Endothelial cell of umbilical vein (primary cell): ENCODE results near the gene DOK1. TPM values are rescaled to one million over a fixed set of nuclear protein-coding genes. Genes with fewer than 3 reads are reported as not detected.

Source experiments
- BruUV-seq: library from RNA; stranded (reverse); fragments of 400-500 nt; replicated peaks from 2 replicates; lab custom pipeline; 2021; lab: Mats Ljungman, UMichigan
- CTCF ChIA-PET: fragments of 300-600, 350-600 bp; sonication (Branson Sonifier 250); formaldehyde crosslinking; loops from one replicate; lab custom pipeline; 2021; ENCODE audit warnings: antibody characterized with exemption, inconsistent platforms; lab: Charles Lee
- POLR2A ChIA-PET: fragments of 300-600, 350-600 bp; sonication (Branson Sonifier 250); formaldehyde crosslinking; loops from one replicate; lab custom pipeline; 2021; ENCODE audit warnings: antibody characterized with exemption, inconsistent platforms; lab: Charles Lee
- DNase-seq: peaks from one replicate; pipeline ENCODE4 v3.0.0-alpha.2; 2011; ENCODE audit warnings: low read depth, low spot score
- FAIRE-seq: peaks from 2 replicates; lab custom pipeline; 2011; peaks lifted over from hg19 to GRCh38; lab: Jason Lieb, UNC
- H2AFZ ChIP-seq: 2 replicates; pipeline ENCODE4 v1.6.0; 2012; ENCODE audit warnings: low read depth, low read length, control low read depth, inconsistent platforms
- H3K27ac ChIP-seq: 2 replicates; pipeline ENCODE4 v1.5.1; 2011; ENCODE audit warnings: low read depth, mild to moderate bottlenecking, control low read depth, low read length, moderate library complexity; ENCODE audit not compliant: insufficient read depth
- H3K27me3 ChIP-seq, 2 experiments: 2 replicates each; pipeline versions ENCODE4 v1.6.0 to v1.6.1; 2011; ENCODE audit warnings: low read length in 2 of 2, mixed read lengths in 1 of 2; ENCODE audit not compliant: control insufficient read depth in 2 of 2, insufficient read depth in 2 of 2
- H3K36me3 ChIP-seq, 2 experiments: 2 replicates in 1 of 2; 3 replicates in 1 of 2; pipeline ENCODE4 v1.5.1; 2011; ENCODE audit warnings: low read length in 2 of 2, mild to moderate bottlenecking in 1 of 2, moderate library complexity in 1 of 2; ENCODE audit not compliant: control insufficient read depth in 2 of 2, insufficient read depth in 2 of 2; ENCODE audit errors: extremely low read depth in 1 of 2
- H3K4me1 ChIP-seq: 3 replicates; pipeline ENCODE4 v1.5.1; 2011; ENCODE audit warnings: mild to moderate bottlenecking, low read length; ENCODE audit not compliant: control insufficient read depth, insufficient read depth; ENCODE audit errors: extremely low read depth
- H3K4me2 ChIP-seq: 2 replicates; pipeline ENCODE4 v1.6.1; 2011; ENCODE audit warnings: low read length, control low read depth, mixed read lengths; ENCODE audit not compliant: insufficient read depth
- H3K4me3 ChIP-seq, 3 experiments: fragments of 200-600 bp in 1 of 3; sonication (generic), shearing (Covaris generic) in 1 of 3; replicated peaks in 1 of 3; 2 replicates each; pipeline ENCODE4 v1.5.1; 2011 to 2016; ENCODE audit warnings: control low read depth in 3 of 3, low read length in 3 of 3, mild to moderate bottlenecking in 2 of 3, inconsistent platforms in 1 of 3, low read depth in 1 of 3, moderate library complexity in 1 of 3; ENCODE audit not compliant: insufficient read depth in 1 of 3
- H3K79me2 ChIP-seq: 2 replicates; pipeline ENCODE4 v1.6.0; 2012; ENCODE audit warnings: low read length, inconsistent platforms; ENCODE audit not compliant: control insufficient read depth, insufficient read depth
- H3K9ac ChIP-seq: replicated peaks from 2 replicates; pipeline ENCODE3; 2011; ENCODE audit warnings: low read length, control low read depth; ENCODE audit not compliant: insufficient read depth; ENCODE audit errors: extremely low read depth
- H3K9me1 ChIP-seq: replicated peaks from 3 replicates; pipeline ENCODE4 v1.6.0; 2011; ENCODE audit warnings: mild to moderate bottlenecking, low read length; ENCODE audit not compliant: control insufficient read depth, insufficient read depth; ENCODE audit errors: extremely low read depth
- H3K9me3 ChIP-seq: replicated peaks from 2 replicates; pipeline ENCODE4 v1.5.1; 2012; ENCODE audit warnings: low read length, inconsistent platforms; ENCODE audit not compliant: control insufficient read depth, insufficient read depth
- H4K20me1 ChIP-seq: replicated peaks from 2 replicates; pipeline ENCODE3; 2011; ENCODE audit warnings: mild to moderate bottlenecking, low read length; ENCODE audit not compliant: control insufficient read depth, insufficient read depth; ENCODE audit errors: extremely low read depth
- EZH2 ChIP-seq: IDR thresholded peaks from 2 replicates; pipeline ENCODE4 v1.6.1; 2012; ENCODE audit warnings: borderline replicate concordance, low read depth, mild to moderate bottlenecking, moderate library complexity, low read length, inconsistent platforms; ENCODE audit not compliant: severe bottlenecking
- FOS ChIP-seq: IDR thresholded peaks from 2 replicates; pipeline ENCODE4 v1.6.1; 2011; ENCODE audit warnings: mild to moderate bottlenecking, low read length, moderate library complexity, borderline replicate concordance; ENCODE audit not compliant: insufficient read depth
- GATA2 ChIP-seq: IDR thresholded peaks from 2 replicates; pipeline ENCODE4 v1.7.0; 2011; ENCODE audit warnings: low read depth, mild to moderate bottlenecking, moderate library complexity, mixed read lengths, low read length; ENCODE audit not compliant: insufficient read length, insufficient read depth
- JUN ChIP-seq: IDR thresholded peaks from 2 replicates; pipeline ENCODE4 v1.6.1; 2011; ENCODE audit warnings: borderline replicate concordance, low read depth; ENCODE audit not compliant: insufficient read length, insufficient read depth
- MYC ChIP-seq: IDR thresholded peaks from one replicate; pipeline ENCODE4 v1.6.1; 2011; ENCODE audit warnings: mild to moderate bottlenecking, low read depth, low read length
- POLR2A ChIP-seq: IDR thresholded peaks from 2 replicates; pipeline ENCODE4 v1.6.1; 2012; ENCODE audit warnings: low read depth, mild to moderate bottlenecking, control low read depth, low read length
- POLR2AphosphoS5 ChIP-seq: IDR thresholded peaks from 2 replicates; pipeline ENCODE4 v1.6.1; 2012; ENCODE audit warnings: low read depth, mild to moderate bottlenecking, control low read depth, low read length, moderate library complexity; ENCODE audit not compliant: insufficient read depth
- dilution Hi-C: fragments of 300-500 bp; cut with MboI; formaldehyde crosslinking; loops from one replicate; pipeline ENCODE4 v1.15.0; 2019; ENCODE audit warnings: low sequenced_read_pairs; ENCODE audit not compliant: extremely low pct_ligation_motif_present
- intact Hi-C: fragments of 100-400 bp; cut with micrococcal nuclease; formaldehyde crosslinking; loops from one replicate; pipeline ENCODE4 v1.10.0; 2022
- polyA plus RNA-seq, 4 experiments: library from polyadenylated mRNA; depleted of rRNA in 3 of 4; stranded (reverse) in 3 of 4; unstranded in 1 of 4; fragments of >200 nt; gene quantifications; 2 replicates each; pipeline versions ENCODE4 v1.2.1 to v1.2.3, GENCODE V29; 2011 to 2012; ENCODE audit warnings: missing spikeins in 1 of 4
- total RNA-seq: library from RNA; stranded (reverse); gene quantifications from 2 replicates; pipeline ENCODE4 v1.2.3, GENCODE V29; 2021
- TF ChIP-seq, protein P1 (sequence below), 2 donors: IDR thresholded peaks; 1 replicate in 1 of 2; 2 replicates in 1 of 2; pipeline ENCODE4 v1.5.1; 2011; ENCODE audit warnings: low read length in 2 of 2, mild to moderate bottlenecking in 2 of 2, moderate library complexity in 2 of 2, control low read depth in 1 of 2, inconsistent platforms in 1 of 2, low read depth in 1 of 2; ENCODE audit not compliant: insufficient read depth in 1 of 2; ENCODE audit errors: extremely low read depth in 1 of 2
- TF ChIP-seq, protein P2 (sequence below): IDR thresholded peaks from 2 replicates; pipeline ENCODE4 v1.6.1; 2011; ENCODE audit not compliant: insufficient read depth, insufficient read length

The DOK1 gene
- total and polyA plus RNA-seq, 2 donors (not counting 3 experiments of a cell fraction or from before 2014, with no cell fraction given) = 10.4 to 12.7 TPM

DNA sequence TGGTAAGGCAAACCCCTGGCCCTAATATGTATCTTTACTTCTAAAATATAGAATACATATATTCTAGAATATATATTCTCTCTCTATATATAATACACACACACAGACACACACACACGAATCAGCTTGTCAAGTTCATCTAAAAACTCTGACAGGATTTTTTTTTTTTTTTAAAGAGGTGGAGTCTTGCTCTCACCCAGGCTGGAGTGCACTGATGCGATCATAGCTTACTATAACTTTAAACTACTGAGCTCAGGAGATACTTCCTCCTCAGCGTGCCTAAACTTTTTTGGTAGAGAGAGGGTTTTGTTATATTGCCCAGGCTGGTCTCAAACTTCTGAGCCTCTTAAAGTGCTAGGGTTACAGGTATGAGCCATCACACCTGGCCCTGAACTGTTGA lies 45.2 kb downstream of the DOK1 start:
- DNase-seq (no peak), FAIRE-seq (no peak)
- Histone ChIP-seq H3K79me2 (no peaks in the 10 kb centered on the region), H2AFZ (no peak overlapping the region), H3K4me2 (no peak overlapping the region), H3K9me1 (no peaks in the 10 kb centered on the region), H4K20me1 (no peaks in the 10 kb centered on the region), H3K4me3 (no peak overlapping the region), H3K4me1 (no peaks in the 10 kb centered on the region), H3K27ac (no peak overlapping the region), H3K9me3 (no peaks in the 10 kb centered on the region), H3K36me3 (no peaks in the 10 kb centered on the region), H3K9ac (no peak overlapping the region), H3K27me3 (peaks cover 9 to 45% of the 10 kb centered on the region in 2 experiments)
- ChIA-PET CTCF (interaction anchor here (1.6 kb wide), 1 partner anchor 14 kb away, joined by 3 read pairs; no protein-coding TSS in a partner anchor), POLR2A (no interaction called here)
- dilution Hi-C loops (no loop called here), intact Hi-C loops (no loop called here)
- no TSS peak for BruUV-seq
- TF ChIP-seq POLR2AphosphoS5 = no peak
- TF ChIP-seq MYC = no peak
- no peak for TF ChIP-seq GATA2
- no peak for TF ChIP-seq EZH2
- TF ChIP-seq FOS = no peak
- no peak for TF ChIP-seq JUN
- TF ChIP-seq, protein P1, sequence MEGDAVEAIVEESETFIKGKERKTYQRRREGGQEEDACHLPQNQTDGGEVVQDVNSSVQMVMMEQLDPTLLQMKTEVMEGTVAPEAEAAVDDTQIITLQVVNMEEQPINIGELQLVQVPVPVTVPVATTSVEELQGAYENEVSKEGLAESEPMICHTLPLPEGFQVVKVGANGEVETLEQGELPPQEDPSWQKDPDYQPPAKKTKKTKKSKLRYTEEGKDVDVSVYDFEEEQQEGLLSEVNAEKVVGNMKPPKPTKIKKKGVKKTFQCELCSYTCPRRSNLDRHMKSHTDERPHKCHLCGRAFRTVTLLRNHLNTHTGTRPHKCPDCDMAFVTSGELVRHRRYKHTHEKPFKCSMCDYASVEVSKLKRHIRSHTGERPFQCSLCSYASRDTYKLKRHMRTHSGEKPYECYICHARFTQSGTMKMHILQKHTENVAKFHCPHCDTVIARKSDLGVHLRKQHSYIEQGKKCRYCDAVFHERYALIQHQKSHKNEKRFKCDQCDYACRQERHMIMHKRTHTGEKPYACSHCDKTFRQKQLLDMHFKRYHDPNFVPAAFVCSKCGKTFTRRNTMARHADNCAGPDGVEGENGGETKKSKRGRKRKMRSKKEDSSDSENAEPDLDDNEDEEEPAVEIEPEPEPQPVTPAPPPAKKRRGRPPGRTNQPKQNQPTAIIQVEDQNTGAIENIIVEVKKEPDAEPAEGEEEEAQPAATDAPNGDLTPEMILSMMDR (IDR thresholded peaks at IDR 0.05; ENCODE audit: extremely low read depth in 1 of 2, insufficient read depth in 1 of 2, low read depth in 1 of 2, low read length in 2 of 2) = no peak
- TF ChIP-seq POLR2A = no peak
- TF ChIP-seq, protein P2, sequence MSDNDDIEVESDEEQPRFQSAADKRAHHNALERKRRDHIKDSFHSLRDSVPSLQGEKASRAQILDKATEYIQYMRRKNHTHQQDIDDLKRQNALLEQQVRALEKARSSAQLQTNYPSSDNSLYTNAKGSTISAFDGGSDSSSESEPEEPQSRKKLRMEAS = no peak
